Stimulated activated CD4-positive, alpha-beta T cell treated with anti-CD3 and anti-CD28 coated beads, Interleukin-15, amount 100 ng/mL, for 1 hour (primary cell): ENCODE results near the gene PUM1.

Source experiments
- DNase-seq, 2 donors: peaks; one replicate each; pipeline ENCODE4 v3.0.0-alpha.2; 2020; ENCODE audit warnings: low read depth in 1 of 2, low spot score in 1 of 2

PUM1 gene

GRCh38 chr1:30895944-30896660, 169.4 kb downstream of the PUM1 start:
- no peak for DNase-seq

- DNase-seq, result no peak
Observed at GRCh38 chr1:30895382-30895943, 170.1 kb downstream of the PUM1 start.

GRCh38 chr1:30894508-30894973, 171.0 kb downstream of the PUM1 start:
- no peak for DNase-seq

- DNase-seq, result no peak
Observed at GRCh38 chr1:30893776-30894507, 171.6 kb downstream of the PUM1 start.

GRCh38 chr1:30892671-30893073, 172.8 kb downstream of the PUM1 start:
- DNase-seq, result no peak

- no peak for DNase-seq
Observed at GRCh38 chr1:30891227-30891552, 174.3 kb downstream of the PUM1 start.

GRCh38 chr1:30890502-30891226, 174.9 kb downstream of the PUM1 start:
- no peak for DNase-seq

- DNase-seq, result no peak
Observed at GRCh38 chr1:30889511-30889910, 176.0 kb downstream of the PUM1 start.

- no peak for DNase-seq
Observed at GRCh38 chr1:30888975-30889374, 176.5 kb downstream of the PUM1 start.

GRCh38 chr1:30888391-30888790, 177.1 kb downstream of the PUM1 start:
- no peak for DNase-seq

- DNase-seq, result no peak
Observed at GRCh38 chr1:30887485-30888315, 177.8 kb downstream of the PUM1 start.

- no peak for DNase-seq
Observed at GRCh38 chr1:30886710-30887428, 178.6 kb downstream of the PUM1 start.

- no peak for DNase-seq
Observed at GRCh38 chr1:30885570-30886522, 179.7 kb downstream of the PUM1 start.

GRCh38 chr1:30884723-30885122, 180.8 kb downstream of the PUM1 start:
- no peak for DNase-seq

GRCh38 chr1:30883389-30884172, 181.9 kb downstream of the PUM1 start:
- DNase-seq, result no peak

- no peak for DNase-seq
Observed at GRCh38 chr1:30882678-30883388, 182.7 kb downstream of the PUM1 start.
